ENCODE measurements around the gene PPP1R16B. TPM values are rescaled to one million over a fixed set of nuclear protein-coding genes. Genes with fewer than 3 reads are reported as not detected.

PPP1R16B gene
- total and polyA plus RNA-seq, 2 of the 8 experiments (the other 6 are each of a cell fraction or from before 2014, with no cell fraction given) = 2.6 to 8.9 TPM

DNA sequence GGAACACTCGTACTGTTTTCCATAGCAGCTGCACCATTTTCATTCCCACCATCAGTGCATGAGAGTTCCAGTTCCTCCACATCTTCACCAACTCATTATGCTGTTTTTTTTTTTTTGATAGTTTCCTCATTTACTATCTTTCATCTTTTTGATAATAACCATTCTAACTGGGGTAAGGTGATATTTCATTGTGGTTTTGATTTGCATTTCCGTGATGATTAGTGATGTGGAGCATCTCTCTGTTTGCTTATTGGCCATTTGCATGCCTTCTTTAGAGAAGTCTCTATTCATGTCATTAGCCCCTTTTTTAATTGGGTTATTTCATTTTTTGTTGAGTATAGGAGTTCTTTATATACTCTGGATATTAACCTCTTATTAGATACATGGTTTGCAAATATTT, 31.3 kb upstream of the PPP1R16B start (continued):
- TF ChIP-seq SP2 (IDR thresholded peaks at IDR 0.05; ENCODE audit: low read length) (no peak), SAP30 (IDR thresholded peaks at IDR 0.05; ENCODE audit: insufficient read depth, insufficient replicate concordance, low read length) (no peak), JUN (IDR thresholded peaks at IDR 0.05; ENCODE audit: low read depth, low read length) (no peak), YY1 (IDR thresholded peaks at IDR 0.05; ENCODE audit: low read depth, low read length) (no peak)
